IMR-90 (cell line): ENCODE results near the gene ANK2. TPM values are rescaled to one million over a fixed set of nuclear protein-coding genes. Genes with fewer than 3 reads are reported as not detected.

Source experiments
- ATAC-seq: fragments of 200-7000 bp; cut with Tn5 transposase; 2 replicates; pipeline ENCODE4 v1.9.1; 2020; ENCODE audit warnings: low read depth, mild to moderate bottlenecking, moderate library complexity
- BruUV-seq: library from RNA; stranded (reverse); fragments of 400-500 nt; replicated peaks from 2 replicates; lab custom pipeline; 2021; lab: Mats Ljungman, UMichigan
- CTCF ChIA-PET: fragments of 300-600 bp; formaldehyde crosslinking; extraction: SDS; loops from one replicate; lab custom pipeline; 2021; ENCODE audit warnings: antibody characterized with exemption; lab: Yijun Ruan, JAX
- POLR2A ChIA-PET: fragments of 300-600 bp; sonication (Branson Sonifier 250); formaldehyde crosslinking; loops from one replicate; lab custom pipeline; 2022; ENCODE audit warnings: antibody characterized with exemption; ENCODE audit not compliant: unreplicated experiment; lab: Charles Lee
- DNase-seq: peaks from one replicate; pipeline ENCODE4 v3.0.0; 2013
- H2AFZ ChIP-seq: replicated peaks from 2 replicates; pipeline ENCODE3; 2013; ENCODE audit warnings: low read length, mild to moderate bottlenecking; ENCODE audit not compliant: poor library complexity
- H2AK5ac ChIP-seq: 2 replicates; pipeline ENCODE4 v1.6.1; 2013; ENCODE audit warnings: low read depth, low read length, inconsistent platforms
- H2AK9ac ChIP-seq: replicated peaks from 2 replicates; pipeline ENCODE3; 2013; ENCODE audit warnings: mild to moderate bottlenecking, low read depth, low read length, moderate library complexity; ENCODE audit not compliant: poor library complexity
- H2BK120ac ChIP-seq: 2 replicates; pipeline ENCODE4 v1.6.1; 2013; ENCODE audit warnings: low read depth, low read length, inconsistent platforms
- H2BK15ac ChIP-seq: 3 replicates; pipeline ENCODE4 v1.6.1; 2013; ENCODE audit warnings: low read depth, low read length, inconsistent platforms
- H2BK20ac ChIP-seq: 2 replicates; pipeline ENCODE4 v1.6.1; 2013; ENCODE audit warnings: low read depth, mild to moderate bottlenecking, inconsistent platforms, low read length, moderate library complexity
- H2BK5ac ChIP-seq: 2 replicates; pipeline ENCODE4 v1.6.1; 2013; ENCODE audit warnings: mild to moderate bottlenecking, low read depth, low read length, inconsistent platforms; ENCODE audit not compliant: poor library complexity, severe bottlenecking
- H3K14ac ChIP-seq: replicated peaks from 2 replicates; pipeline ENCODE4 v1.6.1; 2013; ENCODE audit warnings: low read depth, low read length, inconsistent platforms
- H3K18ac ChIP-seq: 2 replicates; pipeline ENCODE4 v1.6.1; 2013; ENCODE audit warnings: low read depth, low read length, control low read depth
- H3K23ac ChIP-seq: 2 replicates; pipeline ENCODE4 v1.6.1; 2013; ENCODE audit warnings: low read depth, low read length, inconsistent platforms
- H3K27ac ChIP-seq: 2 replicates; pipeline ENCODE4 v1.5.1; 2013; ENCODE audit warnings: mild to moderate bottlenecking, control low read depth, low read length; ENCODE audit not compliant: insufficient read depth
- H3K27me3 ChIP-seq: 2 replicates; pipeline ENCODE4 v1.6.1; 2013; ENCODE audit warnings: low read length; ENCODE audit not compliant: control insufficient read depth, insufficient read depth
- H3K36me3 ChIP-seq: 2 replicates; pipeline ENCODE4 v1.6.1; 2013; ENCODE audit warnings: low read length, mixed read lengths; ENCODE audit not compliant: control insufficient read depth, insufficient read depth
- H3K4ac ChIP-seq: 2 replicates; pipeline ENCODE4 v1.6.1; 2013; ENCODE audit warnings: low read depth, low read length, inconsistent platforms
- H3K4me1 ChIP-seq: 2 replicates; pipeline ENCODE4 v1.6.1; 2013; ENCODE audit warnings: low read length, mixed read lengths; ENCODE audit not compliant: control insufficient read depth, insufficient read depth
- H3K4me2 ChIP-seq: 2 replicates; pipeline ENCODE4 v1.6.1; 2013; ENCODE audit warnings: low read depth, mild to moderate bottlenecking, control low read depth, low read length, moderate library complexity
- H3K4me3 ChIP-seq: 2 replicates; pipeline ENCODE4 v1.5.1; 2013; ENCODE audit warnings: low read depth, mild to moderate bottlenecking, control low read depth, low read length, moderate library complexity; ENCODE audit not compliant: insufficient read depth
- H3K56ac ChIP-seq: 2 replicates; pipeline ENCODE4 v1.6.1; 2013; ENCODE audit warnings: low read length, inconsistent platforms; ENCODE audit not compliant: insufficient read depth; ENCODE audit errors: extremely low read depth
- H3K79me1 ChIP-seq, 2 experiments: 2 replicates each; pipeline ENCODE4 v1.6.1; 2013; ENCODE audit warnings: low read length in 2 of 2, inconsistent platforms in 1 of 2, low read depth in 1 of 2
- H3K9ac ChIP-seq: 2 replicates; pipeline ENCODE4 v1.6.1; 2013; ENCODE audit warnings: low read depth, low read length, control low read depth
- H3K9me1 ChIP-seq: 2 replicates; pipeline ENCODE4 v1.6.1; 2013; ENCODE audit warnings: low read length, inconsistent platforms; ENCODE audit not compliant: insufficient read depth
- H3K9me3 ChIP-seq: 2 replicates; pipeline ENCODE4 v1.6.1; 2013; ENCODE audit warnings: low read length; ENCODE audit not compliant: control insufficient read depth, insufficient read depth
- H4K20me1 ChIP-seq: 2 replicates; pipeline ENCODE4 v1.6.1; 2013; ENCODE audit warnings: low read length, inconsistent platforms; ENCODE audit not compliant: insufficient read depth
- H4K5ac ChIP-seq: 2 replicates; pipeline ENCODE4 v1.6.1; 2013; ENCODE audit warnings: mild to moderate bottlenecking, low read depth, low read length, control low read depth
- H4K8ac ChIP-seq, 2 experiments: 2 replicates each; pipeline ENCODE4 v1.6.1; 2013; ENCODE audit warnings: low read depth in 2 of 2, low read length in 2 of 2, control low read depth in 1 of 2, inconsistent platforms in 1 of 2
- H4K91ac ChIP-seq: 2 replicates; pipeline ENCODE4 v1.6.1; 2013; ENCODE audit warnings: low read depth, low read length, inconsistent platforms; ENCODE audit not compliant: insufficient read depth
- BHLHE40 ChIP-seq: fragments of 150-350 bp; IDR thresholded peaks from 2 replicates; pipeline ENCODE4 v1.6.1; 2016; ENCODE audit warnings: mild to moderate bottlenecking, low read depth, low read length
- CHD1 ChIP-seq: IDR thresholded peaks from 2 replicates; pipeline ENCODE4 v1.6.1; 2012; ENCODE audit warnings: low read depth, low read length, improper control_type of control experiment
- MAFK ChIP-seq: IDR thresholded peaks from 2 replicates; pipeline ENCODE4 v1.6.1; 2012; ENCODE audit warnings: low read depth, low read length, improper control_type of control experiment
- MAZ ChIP-seq: IDR thresholded peaks from 2 replicates; pipeline ENCODE4 v1.6.1; 2012; ENCODE audit warnings: low read depth, mild to moderate bottlenecking, low read length, improper control_type of control experiment, moderate library complexity, borderline replicate concordance
- NFE2L2 ChIP-seq: fragments of 150-350 bp; IDR thresholded peaks from 2 replicates; pipeline ENCODE4 v1.6.1; 2016; ENCODE audit warnings: low read depth, mild to moderate bottlenecking, low read length
- POLR2A ChIP-seq: IDR thresholded peaks from 2 replicates; pipeline ENCODE4 v1.6.1; 2012; ENCODE audit warnings: mild to moderate bottlenecking, low read depth, low read length
- RAD21 ChIP-seq: IDR thresholded peaks from 2 replicates; pipeline ENCODE4 v1.6.1; 2012; ENCODE audit warnings: low read length, improper control_type of control experiment
- RCOR1 ChIP-seq: IDR thresholded peaks from 2 replicates; pipeline ENCODE4 v1.6.1; 2012; ENCODE audit warnings: mild to moderate bottlenecking, low read length, improper control_type of control experiment; ENCODE audit not compliant: insufficient replicate concordance
- SMC3 ChIP-seq: fragments of 150-350 bp; IDR thresholded peaks from 2 replicates; pipeline ENCODE4 v1.6.1; 2016; ENCODE audit warnings: low read depth, mild to moderate bottlenecking, antibody characterized with exemption, low read length, moderate library complexity
- WGBS, 2 experiments: methylation state at CpG; one replicate each; pipeline versions ENCODE4 v1.1.5 to v1.1.7; 2013; ENCODE audit warnings: missing lambda C conversion rate in 2 of 2; ENCODE audit not compliant: insufficient read length in 1 of 2; ENCODE audit errors: extremely low coverage in 2 of 2; 5-methylcytosine and 5-hydroxymethylcytosine counted together
- dilution Hi-C: fragments of 300-500 bp; cut with HindIII; formaldehyde crosslinking; loops from one replicate; pipeline ENCODE4 v1.14.3; 2018; ENCODE audit warnings: low sequenced_read_pairs; ENCODE audit not compliant: unreplicated experiment
- in situ Hi-C: fragments of 300-500 bp; cut with MboI; formaldehyde crosslinking; loops from 3 replicates; pipeline ENCODE4 v1.14.3; 2019; ENCODE audit warnings: low sequenced_read_pairs, inconsistent platforms, mixed read lengths
- intact Hi-C: fragments of 100-400 bp; cut with micrococcal nuclease; formaldehyde crosslinking; loops from 2 replicates; pipeline ENCODE4 v1.10.0; 2022
- polyA plus RNA-seq, 3 experiments: library from polyadenylated mRNA; depleted of rRNA; stranded (reverse); fragments of >200 nt; gene quantifications; 2 replicates each; pipeline ENCODE4 v1.2.3, GENCODE V29; 2012; ENCODE audit warnings: low replicate concordance in 1 of 3
- total RNA-seq: library from RNA; depleted of rRNA; stranded (reverse); fragments of >200 nt; gene quantifications from 2 replicates; pipeline ENCODE4 v1.2.3, GENCODE V29; 2012
- TF ChIP-seq, protein P1 (sequence below): fragments of 150-350 bp; IDR thresholded peaks from 2 replicates; pipeline ENCODE4 v1.6.1; 2017; ENCODE audit warnings: mild to moderate bottlenecking, antibody characterized with exemption, low read length, low read depth

The ANK2 gene
- total and polyA plus RNA-seq, 2 of the 4 experiments (the other 2 are of a cell fraction): 0.82 to 6.6 TPM

DNA sequence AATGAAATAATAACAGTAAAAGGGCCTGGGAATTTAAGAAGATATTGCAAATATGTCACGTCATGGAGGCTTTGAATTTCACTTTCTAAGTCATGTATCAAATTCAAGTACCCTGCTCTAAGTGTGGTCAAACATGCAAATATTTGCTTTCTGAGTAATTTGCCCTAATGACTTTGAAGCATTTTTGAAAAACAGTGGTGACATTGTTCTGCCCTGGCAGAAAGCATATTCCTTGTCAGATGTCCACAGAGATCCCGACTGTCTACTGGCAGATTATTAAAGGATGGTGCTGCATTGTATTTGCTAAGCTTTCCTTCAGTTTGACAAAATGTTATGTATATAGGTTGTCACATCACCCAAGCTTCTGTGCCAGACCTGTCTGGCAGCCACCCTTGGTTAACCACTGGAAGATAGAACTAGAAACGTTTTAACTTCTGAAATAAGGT, 92.5 kb downstream of the ANK2 start:
- Histone ChIP-seq H3K9ac (no peak overlapping the region), H3K4me3 (no peak overlapping the region), H3K79me1 (no peaks in the 10 kb centered on the region), H3K23ac (no peak overlapping the region), H4K91ac (no peak overlapping the region), H4K5ac (no peak overlapping the region), H3K4me1 (peaks cover 3% of the 10 kb centered on the region; the same call in 1 of the 2 replicates), H3K9me1 (no peaks in the 10 kb centered on the region), H3K27ac (no peak overlapping the region), H2BK5ac (no peak overlapping the region), H2BK20ac (no peak overlapping the region), H3K56ac (no peak overlapping the region), H4K8ac (no peak overlapping the region), H3K14ac (no peak overlapping the region), H2AK5ac (no peak overlapping the region), H3K9me3 (no peaks in the 10 kb centered on the region), H2BK120ac (no peak overlapping the region), H2AFZ (no peak overlapping the region), H2AK9ac (no peak overlapping the region), H3K4me2 (peak overlapping the region; percentile 45; the same call in 1 of the 2 replicates), H3K27me3 (peaks cover 1% of the 10 kb centered on the region; the same call in 1 of the 2 replicates), H2BK15ac (no peak overlapping the region), H4K20me1 (no peaks in the 10 kb centered on the region), H3K18ac (no peak overlapping the region), H3K4ac (no peak overlapping the region), H3K36me3 (no peaks in the 10 kb centered on the region)
- ChIA-PET POLR2A (no interaction called here), CTCF (interaction anchor here (0.8 kb wide), 1 partner anchor 23 kb away, joined by 3 read pairs; no protein-coding TSS in a partner anchor)
- in situ Hi-C loops: no loop called here
- peak; percentile 63 for ATAC-seq
- BruUV-seq: no TSS peak
- intact Hi-C loops: no loop called here
- peak; percentile 43 for DNase-seq
- TF ChIP-seq MAFK: no peak
- no peak for TF ChIP-seq BHLHE40
- no peak for TF ChIP-seq POLR2A
- no peak for TF ChIP-seq RAD21
- no peak for TF ChIP-seq MAZ
- TF ChIP-seq, protein P1, sequence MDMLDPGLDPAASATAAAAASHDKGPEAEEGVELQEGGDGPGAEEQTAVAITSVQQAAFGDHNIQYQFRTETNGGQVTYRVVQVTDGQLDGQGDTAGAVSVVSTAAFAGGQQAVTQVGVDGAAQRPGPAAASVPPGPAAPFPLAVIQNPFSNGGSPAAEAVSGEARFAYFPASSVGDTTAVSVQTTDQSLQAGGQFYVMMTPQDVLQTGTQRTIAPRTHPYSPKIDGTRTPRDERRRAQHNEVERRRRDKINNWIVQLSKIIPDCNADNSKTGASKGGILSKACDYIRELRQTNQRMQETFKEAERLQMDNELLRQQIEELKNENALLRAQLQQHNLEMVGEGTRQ: no peak
- TF ChIP-seq CHD1: no peak
- no peak for TF ChIP-seq SMC3
- no peak for TF ChIP-seq RCOR1
- TF ChIP-seq NFE2L2: no peak
- WGBS, 2 experiments: no CpG with 5 or more reads among the region's 3 CpGs
- dilution Hi-C loops: no loop called here
